ENCODE measurements around the gene WFDC2.

WFDC2 gene

DNA sequence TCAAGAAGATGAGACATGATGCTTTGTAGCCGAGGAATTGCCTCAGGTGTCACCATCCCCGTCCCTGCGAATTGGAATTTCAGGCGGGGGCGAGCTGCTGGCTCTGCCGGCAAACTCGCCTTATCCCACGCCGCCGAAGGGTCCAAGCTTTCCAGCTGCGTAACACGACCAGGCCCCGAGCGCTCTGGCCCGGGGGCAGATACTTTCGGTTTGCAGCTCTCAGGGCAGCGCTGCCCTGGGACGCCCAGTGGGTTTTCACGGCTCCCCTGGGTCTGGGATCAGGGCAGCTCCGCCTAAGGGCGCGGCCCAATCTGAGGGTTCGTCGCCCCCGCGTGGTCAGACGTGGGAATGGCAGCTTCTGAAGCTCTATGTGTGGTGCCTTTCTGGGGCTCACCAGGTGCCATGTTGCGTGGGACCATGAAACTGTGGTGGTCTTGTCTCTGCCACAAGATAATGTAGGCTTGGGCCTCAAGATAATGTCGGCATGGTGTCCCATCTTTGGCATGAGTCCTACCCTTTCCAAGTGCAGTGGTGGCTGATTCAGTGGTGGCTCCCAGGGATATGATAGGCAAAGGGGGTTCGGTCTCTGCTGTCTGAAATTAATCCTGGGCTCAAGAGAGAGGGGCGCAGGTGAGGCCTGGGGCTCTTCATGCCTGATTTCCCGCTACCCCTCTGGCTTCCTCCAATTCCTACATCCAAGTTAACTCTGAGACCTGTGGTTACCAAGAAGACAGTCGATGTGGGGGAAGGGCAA is 32.6 kb upstream of the WFDC2 start:
- peak; percentile 95 for DNase-seq (ENCODE audit: low read depth)
- H3K4me3 ChIP-seq (ENCODE audit: low read depth, low read length), result peak overlapping the region; percentile 73
- TF ChIP-seq, protein P1, sequence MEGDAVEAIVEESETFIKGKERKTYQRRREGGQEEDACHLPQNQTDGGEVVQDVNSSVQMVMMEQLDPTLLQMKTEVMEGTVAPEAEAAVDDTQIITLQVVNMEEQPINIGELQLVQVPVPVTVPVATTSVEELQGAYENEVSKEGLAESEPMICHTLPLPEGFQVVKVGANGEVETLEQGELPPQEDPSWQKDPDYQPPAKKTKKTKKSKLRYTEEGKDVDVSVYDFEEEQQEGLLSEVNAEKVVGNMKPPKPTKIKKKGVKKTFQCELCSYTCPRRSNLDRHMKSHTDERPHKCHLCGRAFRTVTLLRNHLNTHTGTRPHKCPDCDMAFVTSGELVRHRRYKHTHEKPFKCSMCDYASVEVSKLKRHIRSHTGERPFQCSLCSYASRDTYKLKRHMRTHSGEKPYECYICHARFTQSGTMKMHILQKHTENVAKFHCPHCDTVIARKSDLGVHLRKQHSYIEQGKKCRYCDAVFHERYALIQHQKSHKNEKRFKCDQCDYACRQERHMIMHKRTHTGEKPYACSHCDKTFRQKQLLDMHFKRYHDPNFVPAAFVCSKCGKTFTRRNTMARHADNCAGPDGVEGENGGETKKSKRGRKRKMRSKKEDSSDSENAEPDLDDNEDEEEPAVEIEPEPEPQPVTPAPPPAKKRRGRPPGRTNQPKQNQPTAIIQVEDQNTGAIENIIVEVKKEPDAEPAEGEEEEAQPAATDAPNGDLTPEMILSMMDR (IDR thresholded peaks at IDR 0.05; ENCODE audit: low read depth, low read length), result peak; percentile 89
- TF ChIP-seq, protein P2, sequence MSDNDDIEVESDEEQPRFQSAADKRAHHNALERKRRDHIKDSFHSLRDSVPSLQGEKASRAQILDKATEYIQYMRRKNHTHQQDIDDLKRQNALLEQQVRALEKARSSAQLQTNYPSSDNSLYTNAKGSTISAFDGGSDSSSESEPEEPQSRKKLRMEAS (IDR thresholded peaks at IDR 0.05; ENCODE audit: low read depth, low read length), result peak; percentile 63
- no peak for TF ChIP-seq POLR2A (IDR thresholded peaks at IDR 0.05; ENCODE audit: extremely low read depth, insufficient read length)
- no peak for TF ChIP-seq MYC (IDR thresholded peaks at IDR 0.05; ENCODE audit: low read depth, low read length)

DNA sequence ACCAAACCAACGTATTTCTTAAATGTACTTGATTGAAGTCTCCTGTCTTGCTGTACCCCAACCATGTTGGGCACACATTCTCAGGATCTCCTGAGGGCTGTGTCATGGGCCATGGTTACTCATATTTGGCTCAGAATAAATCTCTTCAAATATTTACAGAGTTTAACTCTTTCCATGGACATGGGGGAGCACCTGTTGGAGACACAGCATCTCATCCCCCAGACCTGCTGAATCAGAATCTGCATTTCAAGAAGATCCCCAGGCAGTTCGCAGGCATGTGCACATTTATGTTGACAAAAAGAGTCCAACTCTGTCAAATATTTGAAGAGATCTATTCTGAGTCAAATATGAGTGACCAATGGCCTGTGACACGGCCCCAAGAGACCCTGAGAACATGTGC is 29.1 kb upstream of the WFDC2 start:
- no peak overlapping the region for H3K4me3 ChIP-seq (ENCODE audit: low read depth, low read length)
- TF ChIP-seq POLR2A (IDR thresholded peaks at IDR 0.05; ENCODE audit: extremely low read depth, insufficient read length), result no peak
- no peak for TF ChIP-seq MYC (IDR thresholded peaks at IDR 0.05; ENCODE audit: low read depth, low read length)
- no peak for DNase-seq (ENCODE audit: low read depth)

DNA sequence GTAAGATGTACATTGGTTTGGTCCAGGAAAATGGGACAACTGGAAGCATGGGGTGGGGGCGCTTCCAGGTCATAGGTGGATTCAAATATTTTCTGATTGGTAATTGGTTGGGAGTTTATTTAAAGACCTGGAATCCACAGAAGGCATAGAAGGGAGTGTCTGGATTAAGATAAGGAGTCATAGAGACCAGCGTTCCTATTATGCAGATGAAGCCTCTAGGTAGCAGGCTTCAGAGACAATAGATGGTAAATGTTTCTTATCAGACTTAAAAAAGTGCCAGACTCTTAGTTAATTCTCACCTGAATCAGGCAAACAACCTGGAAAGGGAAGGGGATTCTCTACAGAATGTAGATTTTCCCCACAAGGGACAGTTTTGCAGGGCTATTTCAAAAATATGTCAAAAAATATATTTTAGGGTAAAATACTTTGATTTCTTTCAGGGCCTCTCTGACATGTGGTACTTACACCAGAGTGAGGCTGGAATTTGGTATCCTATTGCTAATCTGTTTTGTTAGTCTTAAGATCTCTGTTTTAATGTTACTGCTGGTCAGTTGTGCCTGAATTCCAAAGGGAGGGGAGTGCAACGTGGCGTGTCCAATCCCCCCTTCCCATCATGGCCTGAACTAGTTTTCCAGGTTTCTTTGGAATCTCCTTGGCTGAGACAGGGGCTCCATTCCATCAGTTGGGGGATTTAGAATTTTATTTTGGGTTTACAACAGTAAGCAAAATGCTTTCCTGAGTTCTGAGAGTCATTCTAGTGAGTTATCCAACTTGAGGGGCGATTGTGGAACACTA is 28.5 kb upstream of the WFDC2 start:
- no peak for TF ChIP-seq MYC (IDR thresholded peaks at IDR 0.05; ENCODE audit: low read depth, low read length)
- TF ChIP-seq, protein P1 (IDR thresholded peaks at IDR 0.05; ENCODE audit: low read depth, low read length), result no peak
- TF ChIP-seq POLR2A (IDR thresholded peaks at IDR 0.05; ENCODE audit: extremely low read depth, insufficient read length), result no peak
- TF ChIP-seq, protein P2 (IDR thresholded peaks at IDR 0.05; ENCODE audit: low read depth, low read length), result no peak
- H3K4me3 ChIP-seq (ENCODE audit: low read depth, low read length), result no peak overlapping the region
- no peak for DNase-seq (ENCODE audit: low read depth)

DNA sequence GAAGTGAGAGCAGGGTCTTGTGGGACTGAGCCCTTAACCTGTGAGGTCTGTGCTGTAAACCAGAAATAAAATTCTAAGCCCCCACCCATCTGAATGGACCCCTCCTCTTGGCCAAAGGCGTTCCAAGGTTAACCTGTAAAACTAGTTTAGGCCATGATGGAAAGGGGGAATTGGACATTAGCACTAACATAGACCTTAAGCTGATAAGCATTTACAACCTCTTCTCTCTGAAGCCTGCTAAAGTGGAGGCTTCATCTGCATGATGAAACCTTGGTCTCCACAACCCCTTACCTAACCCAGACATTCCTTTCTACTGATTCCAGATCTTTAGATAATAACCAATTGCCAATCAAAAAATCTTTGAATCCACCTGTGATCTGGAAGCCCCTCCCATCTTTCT is 27.8 kb upstream of the WFDC2 start:
- DNase-seq (ENCODE audit: low read depth), result no peak
- TF ChIP-seq, protein P2 (IDR thresholded peaks at IDR 0.05; ENCODE audit: low read depth, low read length), result no peak
- TF ChIP-seq, protein P1 (IDR thresholded peaks at IDR 0.05; ENCODE audit: low read depth, low read length), result no peak
- TF ChIP-seq MYC (IDR thresholded peaks at IDR 0.05; ENCODE audit: low read depth, low read length), result no peak
- no peak for TF ChIP-seq POLR2A (IDR thresholded peaks at IDR 0.05; ENCODE audit: extremely low read depth, insufficient read length)
- no peak overlapping the region for H3K4me3 ChIP-seq (ENCODE audit: low read depth, low read length)

DNA sequence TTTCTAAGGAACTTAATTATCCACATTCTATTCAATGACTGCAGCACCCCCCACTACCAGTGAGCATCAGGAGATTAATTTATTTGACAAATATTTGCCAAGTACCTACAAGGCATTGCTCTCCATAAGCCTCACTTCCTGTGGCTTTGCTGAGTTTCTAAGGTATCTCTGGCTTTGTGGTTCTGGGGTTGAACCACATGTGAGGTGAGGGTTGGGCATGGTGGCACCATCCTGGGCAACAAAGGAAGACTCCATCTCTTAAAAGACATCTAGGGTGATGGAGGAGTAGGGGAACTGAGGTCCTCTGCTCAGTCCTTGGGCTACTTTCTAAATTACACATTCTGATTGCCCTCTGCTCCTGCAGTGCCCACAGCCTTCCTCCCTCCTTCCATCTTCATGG is 25.5 kb upstream of the WFDC2 start:
- DNase-seq (ENCODE audit: low read depth), result no peak
- TF ChIP-seq POLR2A (IDR thresholded peaks at IDR 0.05; ENCODE audit: extremely low read depth, insufficient read length) (no peak), MYC (IDR thresholded peaks at IDR 0.05; ENCODE audit: low read depth, low read length) (no peak)
- TF ChIP-seq, protein P1 (IDR thresholded peaks at IDR 0.05; ENCODE audit: low read depth, low read length), result no peak
- TF ChIP-seq, protein P2 (IDR thresholded peaks at IDR 0.05; ENCODE audit: low read depth, low read length), result no peak
- H3K4me3 ChIP-seq (ENCODE audit: low read depth, low read length), result no peak overlapping the region
